SK-N-SH (cell line): ENCODE data around the gene LPP.

Source experiments
- CTCF ChIP-seq: fragments of 200-600 bp; sonication (generic); IDR thresholded peaks from 2 replicates; pipeline ENCODE4 v1.6.1; 2017; ENCODE audit warnings: antibody characterized with exemption, mild to moderate bottlenecking, moderate library complexity
- GABPA ChIP-seq: IDR thresholded peaks from 2 replicates; pipeline ENCODE4 v1.4.0; 2012; ENCODE audit warnings: low read depth, mild to moderate bottlenecking
- RFX5 ChIP-seq: IDR thresholded peaks from 2 replicates; pipeline ENCODE4 v1.6.1; 2012; ENCODE audit warnings: mild to moderate bottlenecking, improper control_type of control experiment, low read length
- ZBTB33 ChIP-seq: IDR thresholded peaks from 2 replicates; pipeline ENCODE4 v1.4.0; 2012; ENCODE audit warnings: low read depth, borderline replicate concordance

- no peak for TF ChIP-seq CTCF
- TF ChIP-seq RFX5 = no peak
- TF ChIP-seq ZBTB33 = no peak
- no peak for TF ChIP-seq GABPA
These were observed 379.2 kb downstream of the LPP start for GRCh38 chr3:188533172-188533571.
